HG03097 (cell line): Measurements from ENCODE around the gene RPF1.
"Not testable (repeated sequence)": the region's sequence is repeated elsewhere in the genome, so short reads cannot be mapped to it uniquely, and the experiment has no call there.

Experiments
- ATAC-seq: cut with Tn5 transposase; IDR thresholded peaks from one replicate; pipeline ENCODE4 v1.9.1; 2021; ENCODE audit not compliant: unreplicated experiment, low FRiP score

The RPF1 gene

GRCh38 chr1:84478876-84479868 is at the start of gene RPF1:
RPF1 (plus strand) TSS chr1:84479266; CDS start chr1:84479282, 16 bp downstream.
- peak; percentile 94 for ATAC-seq

GRCh38 chr1:84430546-84430945 is 48.5 kb upstream of the RPF1 start:
- ATAC-seq: no peak

GRCh38 chr1:84433258-84434080 is 45.6 kb upstream of the RPF1 start:
- ATAC-seq: no peak

GRCh38 chr1:84434081-84434769 is 44.8 kb upstream of the RPF1 start:
- no peak for ATAC-seq

- no peak for ATAC-seq
Observed at GRCh38 chr1:84434801-84435549, 44.1 kb upstream of the RPF1 start.

- no peak for ATAC-seq
Observed at GRCh38 chr1:84436876-84437655, 42.0 kb upstream of the RPF1 start.

GRCh38 chr1:84442256-84442655 is 36.8 kb upstream of the RPF1 start:
- ATAC-seq: no peak

GRCh38 chr1:84442747-84443646 is 36.1 kb upstream of the RPF1 start:
- not testable (repeated sequence) for ATAC-seq

- ATAC-seq: not testable (repeated sequence)
Observed at GRCh38 chr1:84448704-84449103, 30.4 kb upstream of the RPF1 start.

GRCh38 chr1:84450910-84451309 is 28.2 kb upstream of the RPF1 start:
- no peak for ATAC-seq

- no peak for ATAC-seq
Observed at GRCh38 chr1:84452436-84452835, 26.6 kb upstream of the RPF1 start.

GRCh38 chr1:84462118-84462517 is 16.9 kb upstream of the RPF1 start:
- no peak for ATAC-seq

GRCh38 chr1:84467298-84467697 is 11.8 kb upstream of the RPF1 start:
- ATAC-seq: no peak

- no peak for ATAC-seq
Observed at GRCh38 chr1:84476225-84476624, 2.8 kb upstream of the RPF1 start.

- no peak for ATAC-seq
Observed at GRCh38 chr1:84479998-84480397, 932 bp downstream of the RPF1 start.

GRCh38 chr1:84480650-84481049 is 1.6 kb downstream of the RPF1 start:
- no peak for ATAC-seq

- no peak for ATAC-seq
Observed at GRCh38 chr1:84481317-84481716, 2.3 kb downstream of the RPF1 start.

GRCh38 chr1:84488107-84488506 is 9.0 kb downstream of the RPF1 start:
- ATAC-seq: no peak
